GM19193 (cell line): Measurements from ENCODE around the gene SMAD5.

Experiments used
- POLR2A ChIP-seq: IDR thresholded peaks from 4 replicates; pipeline ENCODE4 v1.6.1; 2011; ENCODE audit not compliant: insufficient read depth, insufficient read length; ENCODE audit errors: extremely low read depth

SMAD5 gene

GRCh38 chr5:136194576-136194975 lies 61.9 kb downstream of the SMAD5 start:
- no peak for TF ChIP-seq POLR2A

GRCh38 chr5:136195971-136196820 lies 63.6 kb downstream of the SMAD5 start:
- no peak for TF ChIP-seq POLR2A

GRCh38 chr5:136197462-136198142 lies 65.0 kb downstream of the SMAD5 start:
- no peak for TF ChIP-seq POLR2A

- TF ChIP-seq POLR2A = no peak
Measured at GRCh38 chr5:136198453-136198852, 65.8 kb downstream of the SMAD5 start.

DNA sequence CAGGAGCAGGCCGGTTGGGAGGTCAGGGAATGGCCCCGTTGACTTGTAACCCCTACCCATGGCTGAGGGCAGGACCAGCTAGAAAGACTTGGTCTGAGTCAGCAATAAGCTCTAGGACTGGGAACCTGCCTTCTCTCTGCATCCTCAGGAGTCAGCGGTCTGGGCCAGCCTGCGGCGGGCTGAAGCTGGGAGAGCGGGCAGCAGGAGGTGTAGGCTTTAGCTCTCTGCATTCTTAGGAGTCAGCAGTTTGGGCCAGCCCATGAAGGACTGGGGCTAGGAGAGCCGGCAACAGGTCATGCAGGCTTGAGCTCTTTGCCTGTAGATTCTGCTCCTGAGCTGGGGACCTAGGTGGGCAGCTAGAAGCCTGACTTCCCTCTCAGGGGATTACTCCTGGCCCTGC lies 66.8 kb downstream of the SMAD5 start:
- TF ChIP-seq POLR2A = no peak

DNA sequence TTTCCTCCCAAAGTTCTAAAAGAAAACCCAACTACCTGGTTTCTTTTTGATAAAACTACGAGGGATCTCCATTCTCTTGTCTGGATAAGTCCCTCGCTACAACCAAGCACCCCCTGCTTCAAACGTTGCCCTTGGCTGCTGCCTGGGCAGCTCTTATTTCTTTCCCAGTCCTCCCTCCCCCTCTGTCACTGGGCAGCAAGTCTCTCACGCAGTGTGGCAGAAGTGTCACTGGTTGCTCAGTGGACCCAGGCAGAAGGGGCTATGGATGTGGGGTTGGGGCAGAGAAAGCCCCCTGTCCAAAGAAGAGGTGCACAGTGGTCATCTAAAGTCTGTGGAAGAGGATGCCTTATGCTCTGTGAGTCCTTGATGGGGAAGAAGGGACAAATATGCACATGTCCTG lies 67.5 kb downstream of the SMAD5 start:
- TF ChIP-seq POLR2A = no peak

DNA sequence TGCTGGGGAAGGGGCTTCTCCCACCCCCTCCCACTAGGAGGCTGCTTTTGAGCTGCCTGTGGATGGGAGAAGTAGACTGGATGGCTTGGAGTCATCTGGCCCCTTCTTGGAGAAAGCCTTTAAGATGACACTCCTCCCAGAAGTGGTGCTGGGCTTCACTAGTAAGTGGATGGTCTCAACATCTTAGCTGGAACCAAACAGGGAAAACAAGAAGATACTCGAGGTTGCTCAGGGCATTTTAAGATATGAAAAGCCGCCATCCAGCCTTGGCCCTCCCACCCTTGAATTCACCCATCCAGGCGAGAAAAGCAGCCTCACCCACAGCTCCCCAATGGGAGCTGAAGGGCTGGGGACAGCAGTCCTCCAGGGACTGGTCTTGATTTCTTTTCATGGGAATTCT lies 68.1 kb downstream of the SMAD5 start:
- no peak for TF ChIP-seq POLR2A

- TF ChIP-seq POLR2A = no peak
Measured at GRCh38 chr5:136201870-136202269, 69.2 kb downstream of the SMAD5 start.

- TF ChIP-seq POLR2A = no peak
Measured at GRCh38 chr5:136202469-136203205, 70.0 kb downstream of the SMAD5 start.

DNA sequence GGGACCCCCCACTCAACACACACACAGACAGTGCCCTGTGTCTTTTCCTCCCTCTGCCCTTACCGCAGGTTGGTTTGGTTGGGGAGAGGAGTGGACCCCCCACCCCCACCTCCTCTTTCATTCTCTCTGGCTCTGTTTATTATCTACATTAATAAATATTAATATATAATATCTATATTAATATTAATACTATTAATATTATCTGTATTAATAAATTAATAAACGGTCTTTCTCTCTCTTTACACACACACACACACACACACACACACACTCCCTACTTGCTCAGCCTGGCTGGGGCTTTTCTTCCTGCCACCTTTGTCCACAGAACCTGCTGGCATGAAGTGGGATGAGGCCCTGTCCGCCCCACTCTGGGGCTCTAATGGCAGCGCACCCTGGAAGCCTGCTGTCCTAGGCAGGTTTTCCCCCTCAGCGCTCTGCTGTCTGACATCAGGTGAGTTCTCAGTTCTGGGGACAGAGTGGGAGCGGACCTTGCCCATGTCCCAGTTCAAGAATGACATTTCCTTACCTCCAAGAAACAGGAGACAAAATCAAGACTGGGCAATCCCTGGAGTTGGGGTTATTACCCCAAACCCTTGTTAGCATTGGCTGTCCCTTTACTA lies 70.8 kb downstream of the SMAD5 start:
- TF ChIP-seq POLR2A = no peak

DNA sequence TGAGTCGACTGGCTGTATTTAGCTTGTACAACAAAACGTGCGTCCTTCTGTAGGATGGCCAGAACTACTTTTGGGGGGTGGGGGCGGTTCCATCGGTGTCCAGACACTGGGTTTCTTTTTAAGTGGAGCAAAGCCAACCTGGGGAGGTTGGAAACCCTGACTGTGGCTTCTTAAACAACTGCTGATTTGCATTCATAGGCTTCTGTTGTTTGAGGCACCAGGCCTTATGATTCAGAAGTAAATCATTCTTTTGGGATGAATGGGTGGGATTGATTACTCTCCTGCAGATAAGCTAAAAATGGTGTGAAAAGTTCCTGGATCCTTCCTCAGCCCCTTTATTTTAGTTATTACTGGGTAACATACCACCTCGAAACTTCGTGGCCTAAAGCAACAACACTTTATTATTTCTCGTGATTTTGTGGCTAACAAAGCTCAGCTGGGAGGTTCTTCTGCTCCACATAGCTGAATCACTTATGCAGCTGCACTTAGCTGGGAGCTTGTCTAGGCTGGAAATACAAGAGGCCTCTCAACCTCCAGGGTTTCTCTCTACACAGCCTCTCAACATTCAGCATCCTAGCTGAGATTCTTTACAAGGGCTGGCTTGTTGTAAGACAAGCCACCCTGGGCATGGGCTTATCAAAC lies 72.5 kb downstream of the SMAD5 start:
- TF ChIP-seq POLR2A = no peak

GRCh38 chr5:136205941-136206340 lies 73.3 kb downstream of the SMAD5 start:
- no peak for TF ChIP-seq POLR2A

- no peak for TF ChIP-seq POLR2A
Measured at GRCh38 chr5:136206361-136206760, 73.7 kb downstream of the SMAD5 start.

DNA sequence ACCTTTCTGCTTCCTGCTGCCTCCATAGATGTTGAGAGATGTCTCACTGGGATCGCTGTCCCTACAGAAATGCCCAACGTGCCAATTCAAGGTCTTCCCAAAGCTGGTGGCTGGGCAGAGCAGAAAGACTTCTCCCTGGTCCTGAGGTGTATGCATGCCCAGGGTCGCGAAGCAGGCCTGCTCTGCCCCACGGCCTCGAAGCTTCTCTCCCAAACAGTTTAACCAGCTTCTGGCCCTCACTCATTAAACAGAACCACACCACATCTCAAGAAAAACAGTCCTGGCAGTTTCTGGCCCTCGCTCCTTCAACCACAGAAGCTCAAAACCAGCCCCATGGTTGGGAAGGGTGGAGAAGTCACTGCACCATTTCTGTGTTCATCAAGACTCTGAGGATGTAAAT lies 75.0 kb downstream of the SMAD5 start:
- TF ChIP-seq POLR2A = no peak

DNA sequence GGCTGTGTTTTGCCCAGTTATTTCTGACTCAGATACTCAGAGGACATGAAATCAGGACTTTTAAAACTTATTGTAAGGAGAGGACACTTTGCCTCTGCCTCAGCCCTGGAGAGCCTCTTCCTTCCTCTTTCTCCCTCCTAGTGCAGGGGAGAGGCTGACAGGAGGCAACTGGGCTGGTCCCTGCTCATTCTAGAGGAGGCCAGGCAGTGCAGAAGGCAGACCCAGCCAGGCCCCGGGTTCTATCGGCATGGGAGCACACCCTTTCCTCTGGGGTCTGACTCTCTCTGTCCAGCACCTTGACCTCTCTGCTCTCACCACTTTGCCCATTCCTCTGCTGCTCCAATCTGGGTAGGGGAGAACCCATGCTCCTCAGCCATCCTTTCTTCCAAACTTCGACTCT lies 76.3 kb downstream of the SMAD5 start:
- no peak for TF ChIP-seq POLR2A
